Peyer's patch (tissue), 4 donors: ENCODE data around the gene TMSB10.

Experiments
- CTCF ChIP-seq, 6 experiments: fragments of 450-650 bp in 4 of 6; fragments of 200-600 bp in 2 of 6; sonication (generic) in 1 of 6; IDR thresholded peaks; one replicate each; pipeline ENCODE4 v1.5.1; 2017 to 2019; ENCODE audit warnings: antibody characterized with exemption in 6 of 6, mild to moderate bottlenecking in 3 of 6, moderate library complexity in 1 of 6
- POLR2A ChIP-seq, 2 donors: fragments of 450-650 bp; IDR thresholded peaks; one replicate each; pipeline ENCODE4 v1.5.1; 2017; ENCODE audit warnings: antibody characterized with exemption in 2 of 2, mild to moderate bottlenecking in 2 of 2, moderate library complexity in 2 of 2

GRCh38 chr2:84925724-84926376 is 20.4 kb downstream of the TMSB10 start:
- TF ChIP-seq CTCF (IDR thresholded peaks at IDR 0.05): peak; percentile 99 to 100 (median 100)
- peak in 1 of 2 donors; percentile 65 for TF ChIP-seq POLR2A (IDR thresholded peaks at IDR 0.05)
